PC-3 (cell line): ENCODE results near the gene SPATA20.

ENCODE experiments used
- EZH2 ChIP-seq: fragments of 300-600 bp; sonication (generic); IDR thresholded peaks from one replicate; pipeline ENCODE4 v1.6.1; 2017; ENCODE audit warnings: antibody characterized with exemption, mild to moderate bottlenecking, low read length; ENCODE audit not compliant: unreplicated experiment
- EZH2phosphoT487 ChIP-seq: fragments of 300-600 bp; sonication (generic); IDR thresholded peaks from 2 replicates; pipeline ENCODE4 v1.6.1; 2018; ENCODE audit warnings: mild to moderate bottlenecking, antibody characterized with exemption, low read length, borderline replicate concordance
- TF ChIP-seq, protein P1 (sequence below): fragments of 300-600 bp; sonication (generic); conservative IDR thresholded peaks from 2 replicates; pipeline ENCODE4 v1.5.1; 2017; ENCODE audit warnings: antibody characterized with exemption, low read depth, mild to moderate bottlenecking, low read length

DNA sequence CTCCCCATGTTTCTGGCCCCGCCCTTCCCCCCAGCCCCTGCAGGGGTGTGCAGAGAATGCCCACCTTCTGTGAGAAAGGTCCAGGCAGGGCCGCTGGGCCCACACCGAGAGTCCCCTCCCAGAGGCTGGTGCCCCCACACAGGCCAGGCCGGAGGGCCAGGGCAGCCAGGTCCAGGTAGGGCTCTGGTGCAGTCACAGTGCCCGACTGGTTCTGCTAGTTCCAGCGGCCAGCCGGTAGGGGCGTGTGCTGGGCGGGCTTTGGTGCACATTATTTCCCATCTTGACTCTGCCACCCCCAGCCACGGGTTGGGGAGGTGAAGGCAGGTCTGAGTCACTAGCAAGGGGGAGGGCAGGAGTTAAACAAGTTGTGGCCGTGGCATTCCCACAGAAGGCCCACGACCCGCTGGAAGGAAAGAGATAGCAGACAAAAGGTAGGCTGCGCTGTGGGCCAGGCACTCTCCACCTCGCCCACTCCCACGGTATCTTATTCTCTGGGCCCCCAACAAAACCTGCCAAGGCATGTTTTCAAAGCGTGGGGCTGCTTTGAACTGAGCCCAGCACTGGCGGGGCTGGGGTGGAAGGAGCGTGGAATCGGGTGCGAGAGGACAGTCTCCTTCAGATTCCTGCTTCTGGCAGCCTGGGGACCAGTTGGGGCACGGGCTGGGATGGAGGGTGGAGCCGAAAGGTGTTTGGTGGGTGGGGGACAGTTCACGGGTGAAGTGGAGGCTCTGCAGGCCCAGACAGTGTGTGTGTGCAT is 12.6 kb upstream of the SPATA20 start:
- TF ChIP-seq, protein P1, sequence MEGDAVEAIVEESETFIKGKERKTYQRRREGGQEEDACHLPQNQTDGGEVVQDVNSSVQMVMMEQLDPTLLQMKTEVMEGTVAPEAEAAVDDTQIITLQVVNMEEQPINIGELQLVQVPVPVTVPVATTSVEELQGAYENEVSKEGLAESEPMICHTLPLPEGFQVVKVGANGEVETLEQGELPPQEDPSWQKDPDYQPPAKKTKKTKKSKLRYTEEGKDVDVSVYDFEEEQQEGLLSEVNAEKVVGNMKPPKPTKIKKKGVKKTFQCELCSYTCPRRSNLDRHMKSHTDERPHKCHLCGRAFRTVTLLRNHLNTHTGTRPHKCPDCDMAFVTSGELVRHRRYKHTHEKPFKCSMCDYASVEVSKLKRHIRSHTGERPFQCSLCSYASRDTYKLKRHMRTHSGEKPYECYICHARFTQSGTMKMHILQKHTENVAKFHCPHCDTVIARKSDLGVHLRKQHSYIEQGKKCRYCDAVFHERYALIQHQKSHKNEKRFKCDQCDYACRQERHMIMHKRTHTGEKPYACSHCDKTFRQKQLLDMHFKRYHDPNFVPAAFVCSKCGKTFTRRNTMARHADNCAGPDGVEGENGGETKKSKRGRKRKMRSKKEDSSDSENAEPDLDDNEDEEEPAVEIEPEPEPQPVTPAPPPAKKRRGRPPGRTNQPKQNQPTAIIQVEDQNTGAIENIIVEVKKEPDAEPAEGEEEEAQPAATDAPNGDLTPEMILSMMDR = peak; percentile 62
- TF ChIP-seq EZH2phosphoT487 = no peak
- no peak for TF ChIP-seq EZH2
